Measurements from ENCODE around the gene SIPA1L2.

Gene SIPA1L2

GRCh38 chr1:232613752-232614381 is 16.1 kb downstream of the SIPA1L2 start (continued):
- TF ChIP-seq GLIS1 (tag by site-specific recombination; IDR thresholded peaks at IDR 0.05): peak; percentile 81
- TF ChIP-seq ZNF518A (tag by site-specific recombination; conservative IDR thresholded peaks at IDR 0.05; ENCODE audit: low read depth): peak; percentile 53
- no peak for TF ChIP-seq ZNF658 (tag by site-specific recombination; IDR thresholded peaks at IDR 0.05)
- TF ChIP-seq, protein P1, sequence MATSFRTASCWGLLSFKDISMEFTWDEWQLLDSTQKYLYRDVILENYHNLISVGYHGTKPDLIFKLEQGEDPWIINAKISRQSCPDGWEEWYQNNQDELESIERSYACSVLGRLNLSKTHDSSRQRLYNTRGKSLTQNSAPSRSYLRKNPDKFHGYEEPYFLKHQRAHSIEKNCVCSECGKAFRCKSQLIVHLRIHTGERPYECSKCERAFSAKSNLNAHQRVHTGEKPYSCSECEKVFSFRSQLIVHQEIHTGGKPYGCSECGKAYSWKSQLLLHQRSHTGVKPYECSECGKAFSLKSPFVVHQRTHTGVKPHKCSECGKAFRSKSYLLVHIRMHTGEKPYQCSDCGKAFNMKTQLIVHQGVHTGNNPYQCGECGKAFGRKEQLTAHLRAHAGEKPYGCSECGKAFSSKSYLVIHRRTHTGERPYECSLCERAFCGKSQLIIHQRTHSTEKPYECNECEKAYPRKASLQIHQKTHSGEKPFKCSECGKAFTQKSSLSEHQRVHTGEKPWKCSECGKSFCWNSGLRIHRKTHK (tag by site-specific recombination; IDR thresholded peaks at IDR 0.05): no peak
- peak; percentile 80 for TF ChIP-seq SP7 (tag by site-specific recombination; IDR thresholded peaks at IDR 0.05)
- TF ChIP-seq ZNF571 (tag by site-specific recombination; IDR thresholded peaks at IDR 0.05): no peak
- no peak for TF ChIP-seq ZNF248 (tag by site-specific recombination; IDR thresholded peaks at IDR 0.05)
- peak; percentile 53 for TF ChIP-seq GFI1B (tag by site-specific recombination; IDR thresholded peaks at IDR 0.05)
- peak; percentile 84 for TF ChIP-seq EGR2 (tag by site-specific recombination; IDR thresholded peaks at IDR 0.05; ENCODE audit: low read depth)
- peak; percentile 43 for TF ChIP-seq IKZF3 (tag by site-specific recombination; IDR thresholded peaks at IDR 0.05)
- TF ChIP-seq, protein P2, sequence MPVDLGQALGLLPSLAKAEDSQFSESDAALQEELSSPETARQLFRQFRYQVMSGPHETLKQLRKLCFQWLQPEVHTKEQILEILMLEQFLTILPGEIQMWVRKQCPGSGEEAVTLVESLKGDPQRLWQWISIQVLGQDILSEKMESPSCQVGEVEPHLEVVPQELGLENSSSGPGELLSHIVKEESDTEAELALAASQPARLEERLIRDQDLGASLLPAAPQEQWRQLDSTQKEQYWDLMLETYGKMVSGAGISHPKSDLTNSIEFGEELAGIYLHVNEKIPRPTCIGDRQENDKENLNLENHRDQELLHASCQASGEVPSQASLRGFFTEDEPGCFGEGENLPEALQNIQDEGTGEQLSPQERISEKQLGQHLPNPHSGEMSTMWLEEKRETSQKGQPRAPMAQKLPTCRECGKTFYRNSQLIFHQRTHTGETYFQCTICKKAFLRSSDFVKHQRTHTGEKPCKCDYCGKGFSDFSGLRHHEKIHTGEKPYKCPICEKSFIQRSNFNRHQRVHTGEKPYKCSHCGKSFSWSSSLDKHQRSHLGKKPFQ (tag by site-specific recombination; IDR thresholded peaks at IDR 0.05): no peak
- TF ChIP-seq ZNF830 (tag by site-specific recombination; IDR thresholded peaks at IDR 0.05; ENCODE audit: low read depth): no peak
- no peak for TF ChIP-seq ZNF114 (tag by site-specific recombination; IDR thresholded peaks at IDR 0.05)
- TF ChIP-seq ZNF596 (tag by site-specific recombination; IDR thresholded peaks at IDR 0.05): no peak
- TF ChIP-seq ZNF48 (tag by site-specific recombination; IDR thresholded peaks at IDR 0.05): no peak
- no peak for TF ChIP-seq ZNF777 (tag by site-specific recombination; IDR thresholded peaks at IDR 0.05; ENCODE audit: borderline replicate concordance)
- no peak for TF ChIP-seq ZNF121 (tag by site-specific recombination; IDR thresholded peaks at IDR 0.05)
- TF ChIP-seq ZSCAN30 (tag by site-specific recombination; IDR thresholded peaks at IDR 0.05): no peak
- peak; percentile 31; the same call in 1 of the 2 replicates for TF ChIP-seq ZBTB48 (tag by site-specific recombination; IDR thresholded peaks at IDR 0.05)
- peak; percentile 88 for TF ChIP-seq SCRT2 (tag by site-specific recombination; IDR thresholded peaks at IDR 0.05)
- peak; percentile 16; the same call in 1 of the 2 replicates for TF ChIP-seq ZBTB8A (tag by site-specific recombination; IDR thresholded peaks at IDR 0.05)
- no peak for TF ChIP-seq ZNF280D (tag by site-specific recombination; IDR thresholded peaks at IDR 0.05)
- TF ChIP-seq ZBTB1 (tag by site-specific recombination; IDR thresholded peaks at IDR 0.05): no peak
- TF ChIP-seq, protein P3, sequence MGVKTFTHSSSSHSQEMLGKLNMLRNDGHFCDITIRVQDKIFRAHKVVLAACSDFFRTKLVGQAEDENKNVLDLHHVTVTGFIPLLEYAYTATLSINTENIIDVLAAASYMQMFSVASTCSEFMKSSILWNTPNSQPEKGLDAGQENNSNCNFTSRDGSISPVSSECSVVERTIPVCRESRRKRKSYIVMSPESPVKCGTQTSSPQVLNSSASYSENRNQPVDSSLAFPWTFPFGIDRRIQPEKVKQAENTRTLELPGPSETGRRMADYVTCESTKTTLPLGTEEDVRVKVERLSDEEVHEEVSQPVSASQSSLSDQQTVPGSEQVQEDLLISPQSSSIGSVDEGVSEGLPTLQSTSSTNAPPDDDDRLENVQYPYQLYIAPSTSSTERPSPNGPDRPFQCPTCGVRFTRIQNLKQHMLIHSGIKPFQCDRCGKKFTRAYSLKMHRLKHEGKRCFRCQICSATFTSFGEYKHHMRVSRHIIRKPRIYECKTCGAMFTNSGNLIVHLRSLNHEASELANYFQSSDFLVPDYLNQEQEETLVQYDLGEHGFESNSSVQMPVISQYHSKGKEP (tag by site-specific recombination; IDR thresholded peaks at IDR 0.05): peak; percentile 84
- no peak for TF ChIP-seq ZNF623 (tag by site-specific recombination; IDR thresholded peaks at IDR 0.05)
- TF ChIP-seq, protein P4, sequence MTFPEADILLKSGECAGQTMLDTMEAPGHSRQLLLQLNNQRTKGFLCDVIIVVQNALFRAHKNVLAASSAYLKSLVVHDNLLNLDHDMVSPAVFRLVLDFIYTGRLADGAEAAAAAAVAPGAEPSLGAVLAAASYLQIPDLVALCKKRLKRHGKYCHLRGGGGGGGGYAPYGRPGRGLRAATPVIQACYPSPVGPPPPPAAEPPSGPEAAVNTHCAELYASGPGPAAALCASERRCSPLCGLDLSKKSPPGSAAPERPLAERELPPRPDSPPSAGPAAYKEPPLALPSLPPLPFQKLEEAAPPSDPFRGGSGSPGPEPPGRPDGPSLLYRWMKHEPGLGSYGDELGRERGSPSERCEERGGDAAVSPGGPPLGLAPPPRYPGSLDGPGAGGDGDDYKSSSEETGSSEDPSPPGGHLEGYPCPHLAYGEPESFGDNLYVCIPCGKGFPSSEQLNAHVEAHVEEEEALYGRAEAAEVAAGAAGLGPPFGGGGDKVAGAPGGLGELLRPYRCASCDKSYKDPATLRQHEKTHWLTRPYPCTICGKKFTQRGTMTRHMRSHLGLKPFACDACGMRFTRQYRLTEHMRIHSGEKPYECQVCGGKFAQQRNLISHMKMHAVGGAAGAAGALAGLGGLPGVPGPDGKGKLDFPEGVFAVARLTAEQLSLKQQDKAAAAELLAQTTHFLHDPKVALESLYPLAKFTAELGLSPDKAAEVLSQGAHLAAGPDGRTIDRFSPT (tag by site-specific recombination; IDR thresholded peaks at IDR 0.05): no peak

Data from HEK293 (cell line).